IMR-90 (cell line): ENCODE results near the gene BUB1B.

Source experiments
- CTCF ChIP-seq: conservative IDR thresholded peaks from 2 replicates; pipeline ENCODE4 v1.5.1; 2012; ENCODE audit warnings: mild to moderate bottlenecking, low read depth, low read length, improper control_type of control experiment
- MAFK ChIP-seq: IDR thresholded peaks from 2 replicates; pipeline ENCODE4 v1.6.1; 2012; ENCODE audit warnings: low read depth, low read length, improper control_type of control experiment
- POLR2A ChIP-seq: IDR thresholded peaks from 2 replicates; pipeline ENCODE4 v1.6.1; 2012; ENCODE audit warnings: mild to moderate bottlenecking, low read depth, low read length
- USF2 ChIP-seq: fragments of 150-350 bp; IDR thresholded peaks from 2 replicates; pipeline ENCODE4 v1.6.1; 2017; ENCODE audit warnings: mild to moderate bottlenecking, antibody characterized with exemption, low read length, low read depth

- no peak for TF ChIP-seq MAFK
- TF ChIP-seq CTCF, result no peak
- TF ChIP-seq POLR2A, result no peak
- TF ChIP-seq USF2, result no peak
These were observed 27.3 kb upstream of the BUB1B start for GRCh38 chr15:40133544-40133943.
